ENCODE measurements around the gene PEX11A. TPM values are rescaled to one million over a fixed set of nuclear protein-coding genes. Genes with fewer than 3 reads are reported as not detected.
A peak's percentile ranks its signal among the peaks of the same experiment; 100 is the strongest.

PEX11A gene
- total and polyA plus RNA-seq, 8 donors, result 2.3 to 11.2 (median 6.8) TPM; not detected in 1

GRCh38 chr15:89685995-89686394 lies 4.6 kb downstream of the PEX11A start:
- H3K4me3 ChIP-seq, result no peak overlapping the region
- peak overlapping the region in 1 of 5 donors; percentile 18 for H3K27ac ChIP-seq
- H3K4me1 ChIP-seq, result peaks cover 14 to 51% (median 41%) of the 10 kb centered on the region in 4 donors
- no peak for DNase-seq
- H3K9me3 ChIP-seq, result no peaks in the 10 kb centered on the region
- H3K27me3 ChIP-seq, result no peaks in the 10 kb centered on the region
- 70 to 79% (median 73%) methylated on average over 2 of the region's 2 CpGs for WGBS, 5 donors
- TF ChIP-seq POLR2AphosphoS5 (IDR thresholded peaks at IDR 0.05) (no peak), POLR2A (IDR thresholded peaks at IDR 0.05) (no peak), EP300 (IDR thresholded peaks at IDR 0.05) (no peak)
- TF ChIP-seq, protein P1, sequence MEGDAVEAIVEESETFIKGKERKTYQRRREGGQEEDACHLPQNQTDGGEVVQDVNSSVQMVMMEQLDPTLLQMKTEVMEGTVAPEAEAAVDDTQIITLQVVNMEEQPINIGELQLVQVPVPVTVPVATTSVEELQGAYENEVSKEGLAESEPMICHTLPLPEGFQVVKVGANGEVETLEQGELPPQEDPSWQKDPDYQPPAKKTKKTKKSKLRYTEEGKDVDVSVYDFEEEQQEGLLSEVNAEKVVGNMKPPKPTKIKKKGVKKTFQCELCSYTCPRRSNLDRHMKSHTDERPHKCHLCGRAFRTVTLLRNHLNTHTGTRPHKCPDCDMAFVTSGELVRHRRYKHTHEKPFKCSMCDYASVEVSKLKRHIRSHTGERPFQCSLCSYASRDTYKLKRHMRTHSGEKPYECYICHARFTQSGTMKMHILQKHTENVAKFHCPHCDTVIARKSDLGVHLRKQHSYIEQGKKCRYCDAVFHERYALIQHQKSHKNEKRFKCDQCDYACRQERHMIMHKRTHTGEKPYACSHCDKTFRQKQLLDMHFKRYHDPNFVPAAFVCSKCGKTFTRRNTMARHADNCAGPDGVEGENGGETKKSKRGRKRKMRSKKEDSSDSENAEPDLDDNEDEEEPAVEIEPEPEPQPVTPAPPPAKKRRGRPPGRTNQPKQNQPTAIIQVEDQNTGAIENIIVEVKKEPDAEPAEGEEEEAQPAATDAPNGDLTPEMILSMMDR (IDR thresholded peaks at IDR 0.05), result no peak
- H3K36me3 ChIP-seq, result peaks cover 6 to 41% (median 30%) of the 10 kb centered on the region in 4 donors
- intact Hi-C loops (cut with DNase I; ENCODE audit: low total_unique reads), result no loop called here

DNA sequence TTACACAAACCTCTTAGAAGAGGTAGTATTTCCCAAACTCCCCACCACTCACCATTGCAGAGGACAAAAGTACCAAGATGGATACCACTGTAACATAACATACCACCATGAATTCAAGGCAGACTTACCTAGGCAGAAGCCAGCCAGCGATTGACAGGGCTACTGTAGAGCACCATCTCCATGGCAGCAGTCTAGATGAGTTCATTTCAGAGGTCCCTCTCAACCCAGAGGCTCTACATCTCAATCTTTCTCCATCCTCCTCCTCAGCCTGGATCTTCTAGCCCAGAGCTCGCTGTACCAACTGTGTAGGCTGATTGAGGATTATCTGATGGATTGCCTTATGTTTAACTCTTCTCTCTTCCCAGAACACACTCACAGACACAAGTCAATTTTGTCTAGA lies 9.4 kb downstream of the PEX11A start:
- Histone ChIP-seq H3K27me3 (no peaks in the 10 kb centered on the region), H3K36me3 (peaks cover 6 to 36% (median 29%) of the 10 kb centered on the region in 4 donors), H3K27ac (peak overlapping the region; percentile 63 to 85 (median 65)), H3K4me3 (no peak overlapping the region), H3K9me3 (no peaks in the 10 kb centered on the region), H3K4me1 (peaks cover 9 to 33% (median 31%) of the 10 kb centered on the region in 4 donors)
- WGBS, 5 donors, result 79 to 89% (median 83%) methylated on average over 2 of the region's 2 CpGs
- DNase-seq, result no peak
- TF ChIP-seq EP300 (IDR thresholded peaks at IDR 0.05) (no peak), POLR2AphosphoS5 (IDR thresholded peaks at IDR 0.05) (no peak), POLR2A (IDR thresholded peaks at IDR 0.05) (no peak)
- TF ChIP-seq, protein P1 (IDR thresholded peaks at IDR 0.05), result no peak
- intact Hi-C loops (cut with DNase I; ENCODE audit: low total_unique reads), result no loop called here

GRCh38 chr15:89680282-89680873 lies 10.2 kb downstream of the PEX11A start:
- Histone ChIP-seq H3K36me3 (peaks cover 6 to 29% (median 22%) of the 10 kb centered on the region in 4 donors), H3K27me3 (no peaks in the 10 kb centered on the region), H3K4me3 (no peak overlapping the region), H3K9me3 (no peaks in the 10 kb centered on the region), H3K4me1 (peaks cover 9 to 32% (median 30%) of the 10 kb centered on the region in 4 donors), H3K27ac (peak overlapping the region; percentile 63 to 85 (median 65))
- 27 to 46% (median 35%) methylated on average over 5 of the region's 5 CpGs for WGBS, 5 donors
- intact Hi-C loops (cut with DNase I; ENCODE audit: low total_unique reads), result no loop called here
- DNase-seq, result peak; percentile 84 to 85
- TF ChIP-seq POLR2A (IDR thresholded peaks at IDR 0.05) (no peak), EP300 (IDR thresholded peaks at IDR 0.05) (no peak), POLR2AphosphoS5 (IDR thresholded peaks at IDR 0.05) (peak; percentile 34 to 89 (median 50))
- TF ChIP-seq, protein P1 (IDR thresholded peaks at IDR 0.05), result no peak

GRCh38 chr15:89679212-89679611 lies 11.3 kb downstream of the PEX11A start, which contains the start of gene PLIN1:
Gene PLIN1, minus strand, starts transcription at chr15:89679367. Its CDS starts 1,878 bp downstream, at chr15:89677489.
- no peaks in the 10 kb centered on the region for H3K9me3 ChIP-seq
- no peak for DNase-seq
- peaks cover 9 to 32% (median 30%) of the 10 kb centered on the region in 4 donors for H3K4me1 ChIP-seq
- H3K27me3 ChIP-seq, result no peaks in the 10 kb centered on the region
- intact Hi-C loops (cut with DNase I; ENCODE audit: low total_unique reads), result no loop called here
- H3K4me3 ChIP-seq, result no peak within 1 kb of the TSS
- 93 to 100% (median 94%) methylated on average over 2 of the region's 2 CpGs for WGBS, 5 donors
- TF ChIP-seq POLR2AphosphoS5 (IDR thresholded peaks at IDR 0.05) (no peak), POLR2A (IDR thresholded peaks at IDR 0.05) (no peak), EP300 (IDR thresholded peaks at IDR 0.05) (no peak)
- TF ChIP-seq, protein P1 (IDR thresholded peaks at IDR 0.05), result no peak
- H3K27ac ChIP-seq, result peak within 1 kb of the TSS in 4 of 5 donors; percentile 63 to 85 (median 74)
- H3K36me3 ChIP-seq, result peaks cover 6 to 19% (median 14%) of the 10 kb centered on the region in 4 donors
